HG02623 (cell line): ENCODE results near the gene RRP8.

Experiments
- ATAC-seq: cut with Tn5 transposase; IDR thresholded peaks from one replicate; pipeline ENCODE4 v1.9.1; 2021; ENCODE audit warnings: moderate library complexity; ENCODE audit not compliant: unreplicated experiment

The RRP8 gene

GRCh38 chr11:6604790-6605189 lies 1.4 kb upstream of the RRP8 start:
- no peak for ATAC-seq

- ATAC-seq: peak; percentile 22
Measured at GRCh38 chr11:6604081-6604626, 738 bp upstream of the RRP8 start.

- no peak for ATAC-seq
Measured at GRCh38 chr11:6602096-6602940, 1.1 kb downstream of the RRP8 start.

- no peak for ATAC-seq
Measured at GRCh38 chr11:6601041-6601461, 2.4 kb downstream of the RRP8 start.

- ATAC-seq: no peak
Measured at GRCh38 chr11:6599881-6600390, 3.5 kb downstream of the RRP8 start.

GRCh38 chr11:6599449-6599848 lies 4.0 kb downstream of the RRP8 start:
- ATAC-seq: no peak

GRCh38 chr11:6598555-6598954 lies 4.9 kb downstream of the RRP8 start:
- ATAC-seq: no peak

- ATAC-seq: no peak
Measured at GRCh38 chr11:6596239-6596877, 7.1 kb downstream of the RRP8 start.

GRCh38 chr11:6594142-6594768 lies 9.2 kb downstream of the RRP8 start:
- ATAC-seq: no peak

- no peak for ATAC-seq
Measured at GRCh38 chr11:6588018-6588417, 15.4 kb downstream of the RRP8 start.

- ATAC-seq: no peak
Measured at GRCh38 chr11:6587360-6587953, 16.0 kb downstream of the RRP8 start.

GRCh38 chr11:6586434-6587359 lies 16.7 kb downstream of the RRP8 start:
- no peak for ATAC-seq

- no peak for ATAC-seq
Measured at GRCh38 chr11:6584528-6584927, 18.9 kb downstream of the RRP8 start.

- ATAC-seq: no peak
Measured at GRCh38 chr11:6583584-6583983, 19.8 kb downstream of the RRP8 start.

- no peak for ATAC-seq
Measured at GRCh38 chr11:6579681-6580080, 23.7 kb downstream of the RRP8 start.

GRCh38 chr11:6578134-6578533 lies 25.3 kb downstream of the RRP8 start:
- ATAC-seq: no peak

GRCh38 chr11:6576471-6577373 lies 26.7 kb downstream of the RRP8 start:
- ATAC-seq: no peak

GRCh38 chr11:6574816-6575715 lies 28.4 kb downstream of the RRP8 start:
- ATAC-seq: no peak
